DND-41 (cell line): ENCODE measurements around the gene APPL2.

ENCODE experiments used
- CTCF ChIP-seq: IDR thresholded peaks from 2 replicates; pipeline ENCODE4 v1.5.1; 2012; ENCODE audit warnings: borderline replicate concordance, low read length, moderate library complexity, mild to moderate bottlenecking; ENCODE audit not compliant: poor library complexity, severe bottlenecking; ENCODE audit errors: extremely low read depth
- EZH2 ChIP-seq: IDR thresholded peaks from 3 replicates; pipeline ENCODE4 v1.6.1; 2012; ENCODE audit warnings: borderline replicate concordance, low read depth, mild to moderate bottlenecking, moderate library complexity, low read length, inconsistent platforms; ENCODE audit not compliant: severe bottlenecking

GRCh38 chr12:105253866-105254513 lies 18.0 kb upstream of the APPL2 start:
- TF ChIP-seq CTCF (no peak), EZH2 (no peak)
